G401 (cell line): ENCODE measurements around the gene SIVA1. TPM values are rescaled to one million over a fixed set of nuclear protein-coding genes. Genes with fewer than 3 reads are reported as not detected.

Experiments
- DNase-seq: peaks from one replicate; pipeline ENCODE4 v3.0.0-alpha.2; 2015; ENCODE audit warnings: low spot score
- in situ Hi-C: cut with HindIII; loops from 2 replicates; pipeline ENCODE4 v1.10.0; 2016; ENCODE audit warnings: low sequenced_read_pairs, mixed read lengths
- total RNA-seq: library from RNA; depleted of rRNA; stranded (reverse); fragments of >200 nt; shearing (Covaris generic); gene quantifications from 2 replicates; pipeline ENCODE4 v1.2.3, GENCODE V29; 2014

The SIVA1 gene
- total RNA-seq, 1 experiment from 2014 or later: 207 TPM

- in situ Hi-C loops: no loop called here
These were observed 12.6 kb downstream of the SIVA1 start for GRCh38 chr14:104765517-104765916.

GRCh38 chr14:104766256-104766862, 13.4 kb downstream of the SIVA1 start:
- DNase-seq: no peak
- in situ Hi-C loops: no loop called here

More at GRCh38 chr14:104765517-104765916, 12.6 kb downstream of the SIVA1 start:
- no peak for DNase-seq

- DNase-seq: no peak
- in situ Hi-C loops: no loop called here
These were observed 14.1 kb downstream of the SIVA1 start for GRCh38 chr14:104766863-104767633.

- in situ Hi-C loops: no loop called here
These were observed 14.6 kb downstream of the SIVA1 start for GRCh38 chr14:104767634-104767918.

GRCh38 chr14:104768437-104769323, 15.7 kb downstream of the SIVA1 start:
- in situ Hi-C loops: no loop called here

More at GRCh38 chr14:104767634-104767918, 14.6 kb downstream of the SIVA1 start:
- no peak for DNase-seq

GRCh38 chr14:104769324-104770071, 16.6 kb downstream of the SIVA1 start:
- in situ Hi-C loops: loop anchor here (10.0 kb wide), 1 partner anchor 165 kb away; no protein-coding TSS in a partner anchor
- no peak for DNase-seq

More at GRCh38 chr14:104768437-104769323, 15.7 kb downstream of the SIVA1 start:
- peak; percentile 82 for DNase-seq

- in situ Hi-C loops: loop anchor here (10.0 kb wide), 1 partner anchor 165 kb away; no protein-coding TSS in a partner anchor
- DNase-seq: no peak
These were observed 17.2 kb downstream of the SIVA1 start for GRCh38 chr14:104770072-104770579.

GRCh38 chr14:104770851-104771272, 17.9 kb downstream of the SIVA1 start:
- in situ Hi-C loops: loop anchor here (10.0 kb wide), 1 partner anchor 164 kb away; no protein-coding TSS in a partner anchor
- no peak for DNase-seq

- in situ Hi-C loops: loop anchor here (10.0 kb wide), 1 partner anchor 163 kb away; no protein-coding TSS in a partner anchor
- DNase-seq: no peak
These were observed 18.4 kb downstream of the SIVA1 start for GRCh38 chr14:104771374-104771773.

- in situ Hi-C loops: loop anchor here (10.0 kb wide), 1 partner anchor 163 kb away; no protein-coding TSS in a partner anchor
- no peak for DNase-seq
These were observed 19.2 kb downstream of the SIVA1 start for GRCh38 chr14:104771918-104772706.

- DNase-seq: no peak
- in situ Hi-C loops: loop anchor here (10.0 kb wide), 1 partner anchor 162 kb away; no protein-coding TSS in a partner anchor
These were observed 20.0 kb downstream of the SIVA1 start for GRCh38 chr14:104772707-104773504.

- DNase-seq: no peak
- in situ Hi-C loops: loop anchor here (10.0 kb wide), 1 partner anchor 161 kb away; no protein-coding TSS in a partner anchor
These were observed 20.8 kb downstream of the SIVA1 start for GRCh38 chr14:104773505-104774452.

- in situ Hi-C loops: loop anchor here (10.0 kb wide), 1 partner anchor 160 kb away; no protein-coding TSS in a partner anchor
- no peak for DNase-seq
These were observed 21.6 kb downstream of the SIVA1 start for GRCh38 chr14:104774453-104775072.

GRCh38 chr14:104775073-104775489, 22.1 kb downstream of the SIVA1 start:
- in situ Hi-C loops: loop anchor here (10.0 kb wide), 1 partner anchor 160 kb away; no protein-coding TSS in a partner anchor
- no peak for DNase-seq

- no peak for DNase-seq
- in situ Hi-C loops: loop anchor here (10.0 kb wide), 1 partner anchor 158 kb away; no protein-coding TSS in a partner anchor
These were observed 23.5 kb downstream of the SIVA1 start for GRCh38 chr14:104776481-104776880.
